GM12891 (cell line): ENCODE data around the gene CGNL1.

ENCODE experiments used
- DNase-seq: peaks from one replicate; pipeline ENCODE4 v3.0.0; 2011; ENCODE audit warnings: low spot score; ENCODE audit not compliant: insufficient read length
- FAIRE-seq: peaks from 2 replicates; lab custom pipeline; 2011; peaks lifted over from hg19 to GRCh38; lab: Jason Lieb, UNC
- PAX5 ChIP-seq: IDR thresholded peaks from 2 replicates; pipeline ENCODE4 v1.6.1; 2011; ENCODE audit warnings: low read length, moderate library complexity, mild to moderate bottlenecking; ENCODE audit not compliant: insufficient read depth, severe bottlenecking
- POLR2A ChIP-seq: IDR thresholded peaks from 2 replicates; pipeline ENCODE4 v1.6.1; 2011; ENCODE audit warnings: low read depth, low read length, control low read depth
- POLR2AphosphoS5 ChIP-seq: IDR thresholded peaks from 2 replicates; pipeline ENCODE4 v1.6.1; 2011; ENCODE audit warnings: low read depth, low read length, control low read depth
- POU2F2 ChIP-seq: IDR thresholded peaks from 2 replicates; pipeline ENCODE4 v1.6.1; 2011; ENCODE audit warnings: low read depth, mild to moderate bottlenecking, control low read depth, low read length, moderate library complexity
- SPI1 ChIP-seq: IDR thresholded peaks from 2 replicates; pipeline ENCODE4 v1.6.1; 2011; ENCODE audit warnings: low read depth, low read length, control low read depth
- TAF1 ChIP-seq: IDR thresholded peaks from 2 replicates; pipeline ENCODE4 v1.6.1; 2011; ENCODE audit warnings: low read depth, low read length, control low read depth

The CGNL1 gene

GRCh38 chr15:57352535-57353316 is 23.6 kb upstream of the CGNL1 start:
- DNase-seq (no peak), FAIRE-seq (no peak)
- TF ChIP-seq POLR2A = no peak
- TF ChIP-seq PAX5 = no peak
- no peak for TF ChIP-seq POLR2AphosphoS5
- TF ChIP-seq TAF1 = no peak
- TF ChIP-seq POU2F2 = no peak
- TF ChIP-seq SPI1 = no peak

- no peak for FAIRE-seq
Observed at GRCh38 chr15:57353317-57353804, 22.9 kb upstream of the CGNL1 start.

GRCh38 chr15:57354436-57355123 is 21.7 kb upstream of the CGNL1 start:
- TF ChIP-seq SPI1 (no peak), POLR2AphosphoS5 (no peak), TAF1 (no peak), POU2F2 (no peak), PAX5 (no peak), POLR2A (no peak)
- FAIRE-seq (no peak), DNase-seq (no peak)

More at GRCh38 chr15:57353317-57353804, 22.9 kb upstream of the CGNL1 start:
- TF ChIP-seq POU2F2 = no peak
- no peak for TF ChIP-seq POLR2AphosphoS5
- TF ChIP-seq POLR2A = no peak
- TF ChIP-seq SPI1 = no peak
- no peak for TF ChIP-seq PAX5
- TF ChIP-seq TAF1 = no peak
- DNase-seq = no peak

- DNase-seq = no peak
- no peak for TF ChIP-seq SPI1
- no peak for TF ChIP-seq POU2F2
- no peak for TF ChIP-seq POLR2AphosphoS5
- no peak for TF ChIP-seq PAX5
- no peak for TF ChIP-seq POLR2A
- no peak for TF ChIP-seq TAF1
- FAIRE-seq = no peak
Observed at GRCh38 chr15:57355259-57355658, 21.0 kb upstream of the CGNL1 start.

- no peak for DNase-seq
- TF ChIP-seq SPI1 (no peak), POU2F2 (no peak), POLR2A (no peak), POLR2AphosphoS5 (no peak), PAX5 (no peak), TAF1 (no peak)
- no peak for FAIRE-seq
Observed at GRCh38 chr15:57356178-57356577, 20.1 kb upstream of the CGNL1 start.

- DNase-seq (no peak), FAIRE-seq (no peak)
- TF ChIP-seq PAX5 (no peak), SPI1 (no peak), POU2F2 (no peak), POLR2A (no peak), POLR2AphosphoS5 (no peak)
Observed at GRCh38 chr15:57356636-57357035, 19.7 kb upstream of the CGNL1 start.

- FAIRE-seq = no peak
- TF ChIP-seq POLR2A (no peak), PAX5 (no peak), POLR2AphosphoS5 (no peak), POU2F2 (no peak), SPI1 (no peak), TAF1 (no peak)
- DNase-seq = no peak
Observed at GRCh38 chr15:57357799-57358198, 18.5 kb upstream of the CGNL1 start.

GRCh38 chr15:57358571-57358970 is 17.7 kb upstream of the CGNL1 start:
- DNase-seq (no peak), FAIRE-seq (no peak)
- TF ChIP-seq SPI1 (no peak), PAX5 (no peak), POU2F2 (no peak), POLR2A (no peak), TAF1 (no peak), POLR2AphosphoS5 (no peak)

GRCh38 chr15:57363661-57364060 is 12.6 kb upstream of the CGNL1 start:
- TF ChIP-seq TAF1 (no peak), SPI1 (no peak), POU2F2 (no peak), POLR2AphosphoS5 (no peak), PAX5 (no peak), POLR2A (no peak)
- FAIRE-seq (no peak), DNase-seq (no peak)
